Measurements from ENCODE around the gene PCSK2.

Gene PCSK2

DNA sequence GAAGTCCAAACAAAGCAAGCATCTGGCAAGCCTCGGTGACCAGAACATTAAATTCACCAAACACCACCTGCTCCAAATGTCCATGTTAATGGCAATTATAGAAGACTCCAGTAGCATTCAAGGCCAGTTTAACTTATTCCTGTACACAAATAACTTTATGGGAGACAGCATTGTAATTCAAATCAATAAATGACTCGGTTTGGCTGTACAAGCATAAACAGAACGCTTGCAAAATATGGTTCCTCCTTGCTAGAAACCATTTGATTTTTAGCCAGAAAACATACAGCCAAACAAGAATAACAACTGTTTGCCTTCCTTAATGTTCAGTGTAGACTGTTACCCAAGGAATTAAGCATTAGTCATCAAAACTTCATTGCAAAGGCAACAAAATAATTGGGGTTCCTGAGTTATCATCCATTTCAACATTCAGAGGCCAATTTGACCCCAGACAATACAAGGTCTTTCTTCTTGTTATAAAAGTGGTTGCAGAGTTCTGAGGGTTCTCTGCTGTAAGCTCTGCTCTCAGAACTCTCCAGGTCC is 179.3 kb downstream of the PCSK2 start:
- no peak for DNase-seq

- DNase-seq, result no peak
Measured at GRCh38 chr20:17407550-17407949, 180.7 kb downstream of the PCSK2 start.

- no peak for DNase-seq
Measured at GRCh38 chr20:17417225-17417624, 190.4 kb downstream of the PCSK2 start.

GRCh38 chr20:17418737-17419136 is 191.9 kb downstream of the PCSK2 start:
- no peak for DNase-seq

GRCh38 chr20:17419479-17420041 is 192.7 kb downstream of the PCSK2 start:
- peak; percentile 24 for DNase-seq

GRCh38 chr20:17421493-17421892 is 194.7 kb downstream of the PCSK2 start:
- DNase-seq, result no peak

DNA sequence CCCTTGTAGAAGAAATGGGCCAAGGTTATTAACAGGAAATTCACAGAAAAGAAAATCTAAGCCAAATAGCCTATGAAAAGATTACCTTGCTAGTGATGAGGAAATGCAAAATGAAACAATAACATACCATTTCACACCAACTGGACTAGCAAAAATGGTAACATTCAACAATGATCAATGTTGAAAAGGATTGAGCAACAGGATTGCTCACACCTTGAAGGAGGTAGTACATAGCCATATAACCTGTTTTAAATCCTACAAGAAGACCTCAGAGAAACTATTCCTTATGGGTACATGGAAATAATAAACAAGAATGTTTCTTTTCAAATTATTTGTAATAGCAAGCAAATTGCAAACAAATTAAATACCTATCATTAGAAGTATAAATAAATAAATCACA is 196.9 kb downstream of the PCSK2 start:
- no peak for DNase-seq

- DNase-seq, result no peak
Measured at GRCh38 chr20:17427638-17428037, 200.8 kb downstream of the PCSK2 start.

- DNase-seq, result peak; percentile 24
Measured at GRCh38 chr20:17430125-17430950, 203.5 kb downstream of the PCSK2 start.

DNA sequence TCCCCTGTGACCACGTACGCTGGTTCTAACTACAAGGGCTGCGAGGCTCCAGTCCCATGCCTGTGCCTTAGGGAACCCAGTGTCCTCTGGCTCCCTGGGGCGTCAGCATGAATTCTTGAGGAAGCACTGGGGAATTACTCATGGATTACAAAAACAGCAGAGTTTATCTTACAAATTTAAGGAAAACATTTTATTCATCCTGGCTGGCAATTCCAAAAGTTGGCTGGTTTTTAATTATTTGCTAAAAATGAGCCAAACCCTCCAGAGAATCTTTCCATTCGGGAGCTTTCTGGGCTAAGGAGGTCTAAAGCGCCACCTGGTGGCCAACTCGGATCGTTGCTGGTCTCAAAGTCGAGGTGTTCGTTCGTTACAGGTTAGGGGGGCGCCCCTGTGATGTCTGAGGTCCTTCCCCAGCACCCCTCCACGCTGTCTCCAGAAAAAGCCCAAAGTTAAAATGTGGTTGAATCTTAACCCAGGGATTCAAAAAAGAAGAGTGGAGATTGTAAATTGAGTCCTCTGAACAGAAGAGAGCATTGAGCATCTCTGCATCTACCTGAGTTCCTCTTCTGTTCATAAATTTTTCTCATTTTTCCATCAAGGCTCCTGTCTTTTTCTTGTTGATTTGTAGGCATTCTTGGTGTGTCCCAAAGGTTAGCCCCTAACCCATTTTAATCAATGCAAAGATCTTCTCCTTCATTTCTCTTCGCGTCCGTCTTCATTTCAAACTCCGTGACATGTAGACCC is 205.0 kb downstream of the PCSK2 start:
- DNase-seq, result no peak

DNA sequence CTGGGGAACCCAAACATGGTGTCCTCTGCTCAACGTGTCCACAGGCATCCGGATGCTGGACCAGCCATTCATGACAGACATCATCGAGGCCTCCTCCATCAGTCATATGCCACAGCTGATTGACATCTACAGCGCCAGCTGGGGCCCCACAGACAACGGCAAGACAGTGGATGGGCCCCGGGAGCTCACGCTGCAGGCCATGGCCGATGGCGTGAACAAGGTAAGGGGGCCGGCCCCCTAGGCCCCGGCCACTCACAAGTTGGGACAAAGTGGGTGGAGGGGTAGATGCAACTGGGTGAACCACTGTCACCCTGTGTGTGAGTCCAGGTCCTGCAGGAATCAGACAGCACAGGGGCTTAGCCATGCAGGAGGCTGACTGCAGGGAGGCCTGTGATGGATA is 209.8 kb downstream of the PCSK2 start:
- no peak for DNase-seq

- DNase-seq, result no peak
Measured at GRCh38 chr20:17437251-17437650, 210.4 kb downstream of the PCSK2 start.

GRCh38 chr20:17438436-17439039 is 211.7 kb downstream of the PCSK2 start:
- DNase-seq, result no peak

DNA sequence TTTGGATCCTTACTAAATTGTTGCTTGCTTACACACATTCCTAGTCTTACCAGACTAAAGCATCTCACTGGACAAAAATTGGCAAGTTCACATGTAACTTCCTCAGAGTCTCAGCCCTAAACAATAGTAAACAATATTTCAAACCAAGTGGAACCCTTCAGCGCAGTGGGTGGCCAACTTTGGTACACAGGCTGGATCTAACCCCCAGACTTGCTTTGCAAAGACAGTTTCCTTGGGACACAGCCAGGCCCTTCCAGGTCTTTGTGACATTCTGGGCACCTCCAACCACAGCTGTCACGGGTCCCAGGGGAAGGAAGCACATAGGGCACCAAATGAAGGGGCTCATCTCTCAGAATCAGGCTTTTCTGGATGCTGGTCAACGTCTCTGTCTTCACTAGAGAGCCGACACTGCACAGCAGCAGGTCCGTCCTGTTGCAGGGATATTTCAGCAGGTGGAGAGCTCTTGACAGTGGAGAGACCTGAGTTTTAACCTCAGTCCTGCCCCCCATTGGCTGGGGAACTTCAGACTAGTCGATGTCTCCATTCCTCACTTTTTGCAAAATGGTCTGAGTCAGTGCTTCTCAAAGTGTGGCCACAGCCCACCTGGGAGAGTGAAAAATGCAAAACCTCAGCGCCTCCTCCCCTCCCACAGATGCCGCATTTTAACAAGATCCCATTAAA is 212.9 kb downstream of the PCSK2 start:
- no peak for DNase-seq

- no peak for DNase-seq
Measured at GRCh38 chr20:17441745-17442144, 214.9 kb downstream of the PCSK2 start.

DNA sequence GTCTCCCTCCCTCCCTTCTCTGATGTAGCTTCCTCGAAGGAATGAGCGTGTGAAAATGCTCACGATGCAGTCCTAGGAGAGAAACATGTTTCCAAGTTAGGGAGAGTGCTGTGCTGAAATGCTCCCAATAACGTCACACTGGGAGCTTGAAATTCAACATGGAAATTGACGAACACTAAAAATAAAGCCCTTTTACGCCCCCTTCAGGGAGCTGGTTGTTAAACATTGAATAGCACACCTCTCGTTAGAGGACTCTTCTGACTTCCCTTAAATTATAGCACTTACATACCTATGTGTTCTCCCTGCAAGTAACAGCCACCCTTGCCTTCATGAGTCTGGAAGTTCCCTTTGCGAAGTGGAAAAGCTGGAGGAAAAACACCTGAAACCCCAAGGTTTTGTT is 215.7 kb downstream of the PCSK2 start:
- DNase-seq, result no peak

DNA sequence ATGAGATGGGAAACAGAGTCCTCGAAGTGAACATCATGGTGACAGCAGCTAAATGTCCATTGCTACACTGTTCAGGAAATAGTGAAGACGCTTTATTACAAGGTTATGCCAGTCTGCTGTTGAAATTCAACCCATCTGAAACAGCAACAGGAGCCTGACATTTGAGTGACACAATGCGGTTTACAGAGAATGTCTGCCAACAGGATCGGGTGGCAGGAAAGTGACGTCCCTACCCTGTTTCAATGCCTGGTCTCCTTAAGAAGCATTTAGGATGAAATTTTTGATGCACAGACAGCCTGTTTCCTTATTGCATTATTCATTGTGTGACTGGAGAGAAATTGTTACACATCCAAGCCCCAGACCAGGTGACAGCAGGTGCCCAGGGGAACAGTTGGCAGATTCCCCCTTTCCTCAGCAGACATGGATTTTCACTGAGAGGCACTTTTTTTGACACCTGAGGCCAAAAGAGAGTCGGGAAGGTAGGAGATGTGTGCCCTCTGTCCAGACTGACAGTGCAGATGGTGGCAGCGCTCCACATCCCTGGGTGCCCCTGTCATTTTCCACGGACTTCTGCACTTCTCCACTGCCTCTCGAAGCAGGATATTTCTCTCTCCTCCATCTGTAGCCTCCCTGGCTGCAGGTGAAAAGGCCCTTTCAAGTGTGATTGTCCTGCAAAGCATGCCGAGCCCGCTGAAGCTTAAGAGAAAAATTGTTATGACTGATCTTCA is 216.5 kb downstream of the PCSK2 start:
- no peak for DNase-seq

GRCh38 chr20:17444091-17444490 is 217.3 kb downstream of the PCSK2 start:
- DNase-seq, result no peak

DNA sequence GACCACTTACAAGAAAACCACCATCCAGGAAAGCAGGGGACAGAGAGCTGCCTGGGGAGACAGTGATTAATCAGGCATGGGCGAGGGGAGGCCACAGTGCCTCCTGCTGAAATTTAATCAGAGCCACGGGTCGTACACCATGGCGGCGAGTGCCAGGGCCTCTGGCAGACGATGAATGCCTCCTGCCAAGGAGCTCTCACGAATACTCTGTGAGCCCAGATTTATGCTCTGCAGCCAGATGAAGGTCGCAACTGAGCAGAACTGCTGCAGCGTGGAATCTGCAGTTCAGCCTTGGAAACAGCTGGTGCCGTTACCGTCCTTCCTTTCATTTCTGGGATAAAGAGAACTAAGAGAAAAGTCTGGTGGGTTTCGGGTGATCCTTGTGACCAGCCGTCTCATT is 218.7 kb downstream of the PCSK2 start:
- no peak for DNase-seq

- no peak for DNase-seq
Measured at GRCh38 chr20:17446171-17446570, 219.3 kb downstream of the PCSK2 start.

DNA sequence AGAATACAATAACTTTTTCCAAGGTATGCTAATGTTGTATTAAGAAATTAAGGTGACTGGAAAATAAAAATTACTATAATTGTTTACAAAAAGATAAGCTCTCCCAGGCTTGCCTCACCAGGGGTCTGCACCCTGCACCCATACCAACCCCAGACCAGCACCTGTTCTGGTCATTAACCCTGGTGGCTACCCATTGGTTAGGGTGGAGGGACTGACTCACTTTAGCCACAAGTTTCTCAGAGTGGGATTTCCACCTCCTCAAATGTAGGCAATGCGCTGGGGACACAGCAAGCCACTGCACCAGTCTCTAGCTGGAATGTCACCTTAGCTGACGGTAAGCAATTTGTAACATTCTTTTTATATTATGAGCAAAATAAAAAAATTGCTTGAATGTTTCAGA is 221.2 kb downstream of the PCSK2 start:
- no peak for DNase-seq

GRCh38 chr20:17449031-17449430 is 222.2 kb downstream of the PCSK2 start:
- DNase-seq, result no peak

Data from NCI-H510A (cell line).